HS-5 (cell line): ENCODE results near the gene ELAVL4.

Experiments used
- DNase-seq: peaks from one replicate; pipeline ENCODE4 v3.0.0-alpha.2; 2012; ENCODE audit warnings: low read depth

The ELAVL4 gene

DNA sequence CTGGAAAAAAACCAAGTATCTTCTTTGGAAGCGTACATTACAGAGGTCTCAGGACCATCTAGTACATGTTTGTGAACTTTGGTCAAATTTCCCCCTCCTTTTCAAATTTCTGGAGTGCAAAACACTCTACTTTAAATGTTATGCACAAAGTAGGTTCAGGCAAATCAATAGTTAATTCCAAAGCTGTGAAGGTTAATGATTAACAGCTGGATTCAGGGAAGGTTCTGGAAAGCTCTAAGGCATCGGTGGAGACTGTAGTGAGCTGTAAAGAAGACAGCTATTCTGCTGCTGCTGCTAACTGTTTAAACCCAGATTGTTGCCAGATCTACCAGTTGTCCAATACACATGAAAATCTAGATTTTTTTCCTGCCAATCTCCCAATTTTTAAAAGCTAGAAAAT lies 70.9 kb downstream of the ELAVL4 start:
- DNase-seq, result no peak

DNA sequence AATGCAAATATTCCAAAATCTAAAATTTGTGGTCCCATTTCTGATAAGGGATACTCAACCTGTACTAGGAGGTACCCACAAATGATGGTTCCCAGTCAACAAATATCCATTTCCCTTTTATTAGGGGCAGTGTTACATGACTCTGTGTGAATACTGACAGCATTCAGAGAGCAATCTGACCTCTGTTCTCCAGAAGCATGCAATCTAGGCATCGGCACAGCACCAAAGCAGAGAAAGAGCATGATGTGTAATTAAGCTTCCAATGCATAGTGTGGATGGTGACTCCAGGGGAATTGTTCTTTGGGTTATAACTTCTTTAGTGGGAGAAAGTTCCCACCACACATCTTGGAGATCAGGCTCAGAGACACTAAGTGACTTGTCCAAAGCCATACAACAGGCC lies 71.6 kb downstream of the ELAVL4 start:
- no peak for DNase-seq

GRCh38 chr1:50181027-50181663 lies 72.4 kb downstream of the ELAVL4 start:
- no peak for DNase-seq

- DNase-seq, result no peak
Measured at GRCh38 chr1:50183378-50184133, 74.8 kb downstream of the ELAVL4 start.

DNA sequence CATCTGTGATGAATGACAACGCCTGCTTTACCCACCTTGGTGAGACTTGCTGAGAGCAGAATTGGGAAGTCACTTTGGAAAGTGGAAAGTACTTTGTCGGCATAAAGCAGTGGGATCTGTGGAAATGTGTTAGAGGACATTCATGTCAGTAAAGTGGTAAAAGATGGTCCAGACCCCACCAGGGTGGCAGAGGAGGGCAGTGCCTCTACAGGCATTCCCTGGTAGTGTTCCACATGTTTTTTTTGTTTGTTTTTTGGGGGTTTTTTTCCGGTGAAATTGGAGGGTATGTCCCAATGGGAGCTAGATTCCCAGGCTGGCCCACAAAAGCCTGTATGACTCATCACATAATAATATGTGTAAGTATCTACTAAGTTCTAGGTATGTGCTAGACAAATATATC lies 80.6 kb downstream of the ELAVL4 start:
- no peak for DNase-seq

DNA sequence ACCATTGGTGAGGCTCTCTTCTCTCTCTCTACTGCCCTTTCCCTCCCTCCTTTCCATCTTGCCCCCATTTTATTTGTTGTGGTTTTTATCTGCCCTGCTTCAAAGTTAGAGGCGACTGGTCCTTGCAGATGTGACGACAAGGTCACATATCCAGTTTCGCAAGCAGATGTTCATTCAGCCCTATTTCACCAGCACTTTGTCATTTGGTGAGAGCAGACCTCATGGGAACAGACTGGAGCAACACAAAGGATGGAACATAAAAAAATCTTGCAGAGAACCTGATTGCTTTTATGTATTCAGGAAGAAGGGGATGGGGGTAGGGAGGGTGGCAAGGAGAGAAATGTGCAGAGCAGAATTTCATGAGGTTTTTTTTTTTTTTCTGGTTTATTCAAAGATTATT lies 84.3 kb downstream of the ELAVL4 start:
- DNase-seq, result no peak

DNA sequence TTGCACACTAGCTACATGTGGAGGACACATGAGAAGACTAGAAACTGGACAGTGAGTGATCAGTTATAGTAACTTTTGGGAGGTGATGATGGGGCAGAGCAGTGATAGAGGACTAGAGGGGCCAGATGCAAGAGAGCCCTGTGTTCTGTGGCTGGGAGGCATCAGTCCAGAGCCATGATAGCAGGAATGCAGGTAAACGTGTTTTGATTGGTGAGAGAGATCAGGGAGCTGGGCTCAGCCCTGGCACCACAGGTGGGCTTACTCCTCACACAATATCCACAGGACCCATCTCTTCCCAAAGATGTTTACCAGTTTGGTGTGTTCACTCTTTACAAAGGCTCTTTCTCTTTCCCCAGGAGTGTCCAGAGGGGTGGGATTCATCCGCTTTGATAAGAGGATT lies 86.5 kb downstream of the ELAVL4 start:
- DNase-seq, result no peak

- DNase-seq, result no peak
Measured at GRCh38 chr1:50196081-50196480, 87.4 kb downstream of the ELAVL4 start.

DNA sequence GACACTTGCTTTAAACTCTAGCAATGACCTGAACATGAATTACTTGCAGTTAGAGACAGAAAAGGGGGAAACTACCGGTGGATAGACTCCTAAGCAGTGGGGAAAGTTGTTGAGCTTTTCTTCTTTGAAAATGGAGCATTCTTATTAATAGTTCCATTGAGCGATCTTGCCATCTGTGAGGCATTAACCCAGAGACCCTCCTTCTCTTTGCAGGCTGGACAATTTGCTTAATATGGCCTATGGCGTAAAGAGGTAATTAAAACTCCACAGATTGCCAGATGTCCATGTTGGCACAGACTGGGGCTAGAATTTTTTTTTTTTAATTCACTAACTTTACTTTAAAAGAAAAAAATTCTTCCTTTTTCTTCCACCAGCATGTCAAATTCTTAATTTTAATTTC lies 88.5 kb downstream of the ELAVL4 start:
- no peak for DNase-seq

GRCh38 chr1:50208315-50208714 lies 99.6 kb downstream of the ELAVL4 start:
- DNase-seq, result no peak

DNA sequence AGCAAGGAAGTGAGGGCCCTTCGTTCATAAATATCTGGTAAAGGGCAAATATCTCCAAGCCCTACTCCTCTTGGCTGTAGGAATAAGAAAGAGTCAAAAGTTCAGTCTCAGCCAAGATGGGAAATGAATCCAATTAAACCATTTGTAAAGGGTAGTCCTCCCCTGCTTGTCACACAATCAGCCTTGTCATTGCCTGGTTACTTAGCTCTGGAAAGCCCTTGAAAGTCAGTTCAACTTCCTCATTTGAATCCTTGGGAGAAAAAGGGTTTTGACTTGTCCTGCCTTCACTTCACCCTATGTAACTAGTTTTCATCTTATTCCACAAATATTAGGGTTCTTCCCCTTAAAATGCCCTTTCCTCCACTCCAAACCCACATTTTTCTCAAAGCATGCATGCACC lies 100.0 kb downstream of the ELAVL4 start:
- DNase-seq, result no peak

GRCh38 chr1:50209749-50210148 lies 101.0 kb downstream of the ELAVL4 start:
- DNase-seq, result no peak

DNA sequence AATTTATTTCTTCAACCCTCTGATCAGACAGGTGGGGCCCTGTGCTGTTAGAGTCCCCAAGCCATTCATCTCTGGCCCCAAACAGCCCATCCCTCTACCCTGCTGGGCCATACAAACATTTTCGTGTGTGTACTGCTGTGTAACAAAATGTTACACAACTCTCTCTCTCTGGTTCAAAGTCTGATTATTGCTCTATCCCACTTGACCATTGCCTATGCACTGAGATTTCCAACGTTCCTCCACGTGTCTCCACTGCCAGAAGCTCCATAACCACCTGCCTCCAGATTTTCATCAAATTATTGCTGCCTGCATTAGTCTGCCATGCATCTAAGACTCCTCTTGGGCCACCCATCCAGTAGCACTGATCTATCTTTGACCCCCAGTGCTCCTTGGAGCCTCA lies 104.8 kb downstream of the ELAVL4 start:
- DNase-seq, result no peak

DNA sequence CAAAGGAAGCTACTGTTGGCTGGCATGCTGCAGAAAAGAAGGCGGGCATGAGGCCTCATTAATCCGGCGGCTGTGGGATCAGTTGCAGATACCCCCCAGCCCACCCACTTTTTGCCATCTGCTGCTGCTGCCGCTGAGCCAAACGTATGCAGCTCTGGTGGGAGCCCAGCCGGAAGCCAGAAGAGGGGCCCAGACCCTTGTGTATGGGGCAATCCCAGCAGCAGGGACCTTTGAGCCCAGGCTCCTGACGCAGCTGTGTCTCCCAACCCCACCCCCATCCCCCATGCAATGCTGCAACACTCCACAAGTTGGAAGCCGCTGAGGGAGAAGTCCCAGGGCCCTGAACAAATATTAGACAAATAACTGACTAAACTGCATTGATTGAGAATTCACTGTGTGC lies 106.0 kb downstream of the ELAVL4 start:
- no peak for DNase-seq

DNA sequence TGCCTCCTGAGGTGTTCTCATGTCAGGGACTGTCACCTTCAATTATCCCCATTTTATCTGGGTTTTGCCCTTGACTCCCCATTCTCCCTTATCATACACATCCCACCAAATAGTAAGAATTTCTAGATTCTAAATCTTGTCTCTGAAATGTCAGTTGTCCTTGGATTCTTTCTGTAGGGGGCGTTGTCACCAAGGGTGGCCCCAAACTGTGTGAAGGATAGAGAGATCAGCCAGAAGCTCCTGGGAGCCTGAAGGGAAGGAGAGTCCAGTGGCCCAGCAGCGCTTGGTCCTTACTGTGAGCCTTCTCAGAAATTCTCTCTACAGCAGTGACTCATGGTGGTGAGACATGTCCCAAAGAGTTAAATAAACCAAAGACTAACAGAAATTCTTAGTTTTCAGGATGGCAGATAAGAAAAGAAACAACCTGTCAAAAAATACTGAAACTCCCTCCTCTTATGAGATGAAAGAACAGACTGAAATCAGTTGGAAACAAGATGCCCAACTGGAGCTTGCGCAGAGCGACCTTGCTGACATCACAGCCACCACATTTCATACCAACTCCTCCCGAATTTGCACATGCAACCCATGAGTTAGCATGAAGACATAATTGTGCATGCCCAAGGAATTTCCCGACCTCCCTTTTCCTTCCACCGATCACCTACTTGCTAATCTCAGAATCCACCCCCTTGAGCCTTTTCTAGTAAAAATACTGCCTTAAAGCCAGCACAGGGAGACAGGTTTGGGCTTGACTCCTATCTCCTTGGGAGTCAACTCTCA lies 109.8 kb downstream of the ELAVL4 start:
- no peak for DNase-seq

DNA sequence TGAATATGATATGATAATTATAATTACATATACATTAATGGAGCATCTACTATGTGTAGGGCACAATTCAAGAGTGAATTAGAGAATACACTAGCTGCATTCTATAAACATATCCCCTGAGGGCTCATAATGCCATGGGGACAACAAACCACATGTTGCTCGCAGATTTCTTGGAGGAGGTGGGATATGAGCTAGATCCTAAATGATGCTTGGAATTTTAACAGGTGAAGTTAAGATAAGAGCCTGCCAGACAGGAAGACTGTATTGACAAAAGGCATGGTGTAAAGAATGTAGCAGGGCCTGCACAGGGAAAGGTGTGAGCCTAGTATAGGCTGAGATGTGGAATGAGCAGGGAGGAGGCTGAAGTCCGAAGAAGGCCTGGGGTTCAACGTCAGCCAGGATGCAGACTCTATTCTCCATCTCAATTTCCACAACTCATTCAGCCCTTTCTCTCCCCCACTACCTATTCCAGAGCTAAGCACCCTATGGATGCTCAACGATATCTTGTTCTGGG lies 120.2 kb downstream of the ELAVL4 start:
- DNase-seq, result no peak

GRCh38 chr1:50231209-50231608 lies 122.5 kb downstream of the ELAVL4 start:
- no peak for DNase-seq

GRCh38 chr1:50232336-50232735 lies 123.6 kb downstream of the ELAVL4 start:
- no peak for DNase-seq

GRCh38 chr1:50236656-50237055 lies 127.9 kb downstream of the ELAVL4 start:
- DNase-seq, result no peak

DNA sequence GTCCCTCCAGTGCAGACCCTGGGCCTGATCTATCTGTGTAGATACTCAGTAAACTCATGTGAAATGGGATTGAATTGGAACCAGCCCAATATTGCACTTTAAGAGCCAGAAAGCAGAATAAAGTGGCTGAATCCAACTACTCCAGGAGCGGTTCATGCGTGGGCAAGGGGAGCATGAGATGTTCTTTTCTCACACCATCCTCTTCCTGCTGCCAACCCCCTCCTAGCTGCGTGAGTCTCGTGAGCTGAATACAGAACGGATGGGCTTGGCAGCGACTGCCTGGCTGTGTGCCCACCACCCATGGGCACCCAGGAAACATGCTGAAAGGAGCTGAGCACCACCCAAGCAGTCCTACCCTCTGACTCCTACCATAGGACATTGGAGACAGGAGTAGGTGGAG lies 128.3 kb downstream of the ELAVL4 start:
- no peak for DNase-seq

- DNase-seq, result no peak
Measured at GRCh38 chr1:50243939-50244338, 135.2 kb downstream of the ELAVL4 start.

GRCh38 chr1:50246869-50247268 lies 138.1 kb downstream of the ELAVL4 start:
- DNase-seq, result no peak

- no peak for DNase-seq
Measured at GRCh38 chr1:50251702-50252101, 143.0 kb downstream of the ELAVL4 start.
